Measurements from ENCODE around the gene ATP5F1E.
"Not testable (repeated sequence)": the region's sequence is repeated elsewhere in the genome, so short reads cannot be mapped to it uniquely, and the experiment has no call there.

ATP5F1E gene

GRCh38 chr20:59013031-59013951, 18.8 kb downstream of the ATP5F1E start:
- TF ChIP-seq ZNF384 (IDR thresholded peaks at IDR 0.05): no peak
- TF ChIP-seq ARNT (IDR thresholded peaks at IDR 0.05): no peak
- DNase-seq (ENCODE audit: extremely low spot score): no peak
- ChIA-PET CTCF (no interaction called here), POLR2A (no interaction called here)

- POLR2A ChIA-PET, CTCF ChIA-PET: not testable (repeated sequence)
These were observed 20.3 kb downstream of the ATP5F1E start for GRCh38 chr20:59011874-59012157.

GRCh38 chr20:59010995-59011873, 20.9 kb downstream of the ATP5F1E start:
- ChIA-PET POLR2A (no interaction called here), CTCF (interaction anchor here (0.5 kb wide), 1 partner anchor 393 kb away, joined by 3 read pairs; no protein-coding TSS in a partner anchor)
- no peak for TF ChIP-seq TARDBP (IDR thresholded peaks at IDR 0.05)
- no peak for TF ChIP-seq ARNT (IDR thresholded peaks at IDR 0.05)
- TF ChIP-seq BHLHE40 (IDR thresholded peaks at IDR 0.05; ENCODE audit: borderline replicate concordance): no peak
- no peak for TF ChIP-seq ZNF384 (IDR thresholded peaks at IDR 0.05)
- no peak for TF ChIP-seq PKNOX1 (IDR thresholded peaks at IDR 0.05)
- no peak for TF ChIP-seq HDGF (IDR thresholded peaks at IDR 0.05; ENCODE audit: borderline replicate concordance)
- TF ChIP-seq L3MBTL2 (conservative IDR thresholded peaks at IDR 0.05): no peak
- TF ChIP-seq CTBP1 (IDR thresholded peaks at IDR 0.05; ENCODE audit: borderline replicate concordance): no peak
- no peak for TF ChIP-seq NFRKB (IDR thresholded peaks at IDR 0.05)
- no peak for TF ChIP-seq LEF1 (IDR thresholded peaks at IDR 0.05; ENCODE audit: borderline replicate concordance)
- no peak for TF ChIP-seq ELF4 (IDR thresholded peaks at IDR 0.05)
- TF ChIP-seq SP1 (IDR thresholded peaks at IDR 0.05): no peak
- TF ChIP-seq FOXA1 (IDR thresholded peaks at IDR 0.05): no peak
- TF ChIP-seq FOXK2 (IDR thresholded peaks at IDR 0.05): no peak
- TF ChIP-seq FOXM1 (IDR thresholded peaks at IDR 0.05; ENCODE audit: borderline replicate concordance): no peak
- no peak for TF ChIP-seq SUZ12 (IDR thresholded peaks at IDR 0.05)
- no peak for DNase-seq (ENCODE audit: extremely low spot score)

More at GRCh38 chr20:59011874-59012157, 20.3 kb downstream of the ATP5F1E start:
- DNase-seq (ENCODE audit: extremely low spot score): not testable (repeated sequence)

- POLR2A ChIA-PET: interaction anchor here (0.9 kb wide), 1 partner anchor 21 kb away, joined by 3 read pairs; the partner anchor contains the start of gene ATP5F1E
- DNase-seq (ENCODE audit: extremely low spot score): no peak
- TF ChIP-seq ELF4 (IDR thresholded peaks at IDR 0.05): no peak
- TF ChIP-seq FOXM1 (IDR thresholded peaks at IDR 0.05; ENCODE audit: borderline replicate concordance): no peak
- TF ChIP-seq SP1 (IDR thresholded peaks at IDR 0.05): no peak
- no peak for TF ChIP-seq CTBP1 (IDR thresholded peaks at IDR 0.05; ENCODE audit: borderline replicate concordance)
- TF ChIP-seq ZNF384 (IDR thresholded peaks at IDR 0.05): no peak
- no peak for TF ChIP-seq BHLHE40 (IDR thresholded peaks at IDR 0.05; ENCODE audit: borderline replicate concordance)
- TF ChIP-seq FOXK2 (IDR thresholded peaks at IDR 0.05): no peak
- no peak for TF ChIP-seq SUZ12 (IDR thresholded peaks at IDR 0.05)
- TF ChIP-seq HDGF (IDR thresholded peaks at IDR 0.05; ENCODE audit: borderline replicate concordance): no peak
- no peak for TF ChIP-seq PKNOX1 (IDR thresholded peaks at IDR 0.05)
- TF ChIP-seq LEF1 (IDR thresholded peaks at IDR 0.05; ENCODE audit: borderline replicate concordance): no peak
- TF ChIP-seq L3MBTL2 (conservative IDR thresholded peaks at IDR 0.05): no peak
- TF ChIP-seq NFRKB (IDR thresholded peaks at IDR 0.05): no peak
- TF ChIP-seq FOXA1 (IDR thresholded peaks at IDR 0.05): no peak
- no peak for TF ChIP-seq ARNT (IDR thresholded peaks at IDR 0.05)
- TF ChIP-seq TARDBP (IDR thresholded peaks at IDR 0.05): no peak
- CTCF ChIA-PET: interaction anchor here (0.5 kb wide), 1 partner anchor 392 kb away, joined by 3 read pairs; no protein-coding TSS in a partner anchor
These were observed 21.7 kb downstream of the ATP5F1E start for GRCh38 chr20:59010321-59010994.

GRCh38 chr20:59008715-59009336, 23.3 kb downstream of the ATP5F1E start:
- no peak for DNase-seq (ENCODE audit: extremely low spot score)
- ChIA-PET POLR2A (interaction anchor here (1.9 kb wide), 1 partner anchor 23 kb away, joined by 10 read pairs; the partner anchor contains the start of gene ATP5F1E), CTCF (interaction anchor here (0.5 kb wide), 1 partner anchor 16 kb away, joined by 3 read pairs; no protein-coding TSS in a partner anchor)
- TF ChIP-seq ELF4 (IDR thresholded peaks at IDR 0.05) (no peak), FOXK2 (IDR thresholded peaks at IDR 0.05) (no peak), SP1 (IDR thresholded peaks at IDR 0.05) (no peak), LEF1 (IDR thresholded peaks at IDR 0.05; ENCODE audit: borderline replicate concordance) (no peak)

All from HEK293T (cell line).